ENCODE results near the gene GPS1.

- TF ChIP-seq, protein P1, sequence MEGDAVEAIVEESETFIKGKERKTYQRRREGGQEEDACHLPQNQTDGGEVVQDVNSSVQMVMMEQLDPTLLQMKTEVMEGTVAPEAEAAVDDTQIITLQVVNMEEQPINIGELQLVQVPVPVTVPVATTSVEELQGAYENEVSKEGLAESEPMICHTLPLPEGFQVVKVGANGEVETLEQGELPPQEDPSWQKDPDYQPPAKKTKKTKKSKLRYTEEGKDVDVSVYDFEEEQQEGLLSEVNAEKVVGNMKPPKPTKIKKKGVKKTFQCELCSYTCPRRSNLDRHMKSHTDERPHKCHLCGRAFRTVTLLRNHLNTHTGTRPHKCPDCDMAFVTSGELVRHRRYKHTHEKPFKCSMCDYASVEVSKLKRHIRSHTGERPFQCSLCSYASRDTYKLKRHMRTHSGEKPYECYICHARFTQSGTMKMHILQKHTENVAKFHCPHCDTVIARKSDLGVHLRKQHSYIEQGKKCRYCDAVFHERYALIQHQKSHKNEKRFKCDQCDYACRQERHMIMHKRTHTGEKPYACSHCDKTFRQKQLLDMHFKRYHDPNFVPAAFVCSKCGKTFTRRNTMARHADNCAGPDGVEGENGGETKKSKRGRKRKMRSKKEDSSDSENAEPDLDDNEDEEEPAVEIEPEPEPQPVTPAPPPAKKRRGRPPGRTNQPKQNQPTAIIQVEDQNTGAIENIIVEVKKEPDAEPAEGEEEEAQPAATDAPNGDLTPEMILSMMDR (conservative IDR thresholded peaks at IDR 0.05; ENCODE audit: low read depth, low read length) = no peak
- TF ChIP-seq BHLHE40 (IDR thresholded peaks at IDR 0.05; ENCODE audit: low read depth, low read length) (no peak), MXI1 (IDR thresholded peaks at IDR 0.05; ENCODE audit: borderline replicate concordance, low read depth, low read length) (no peak), CHD1 (IDR thresholded peaks at IDR 0.05; ENCODE audit: low read depth, low read length) (no peak), POLR2A (IDR thresholded peaks at IDR 0.05; ENCODE audit: low read depth, low read length) (no peak), RCOR1 (IDR thresholded peaks at IDR 0.05; ENCODE audit: insufficient replicate concordance, low read length) (no peak)
- TF ChIP-seq, protein P2, sequence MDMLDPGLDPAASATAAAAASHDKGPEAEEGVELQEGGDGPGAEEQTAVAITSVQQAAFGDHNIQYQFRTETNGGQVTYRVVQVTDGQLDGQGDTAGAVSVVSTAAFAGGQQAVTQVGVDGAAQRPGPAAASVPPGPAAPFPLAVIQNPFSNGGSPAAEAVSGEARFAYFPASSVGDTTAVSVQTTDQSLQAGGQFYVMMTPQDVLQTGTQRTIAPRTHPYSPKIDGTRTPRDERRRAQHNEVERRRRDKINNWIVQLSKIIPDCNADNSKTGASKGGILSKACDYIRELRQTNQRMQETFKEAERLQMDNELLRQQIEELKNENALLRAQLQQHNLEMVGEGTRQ (IDR thresholded peaks at IDR 0.05; ENCODE audit: low read depth, low read length) = no peak
Measured at GRCh38 chr17:82079001-82079677, 27.4 kb downstream of the GPS1 start.

Measured in IMR-90 (cell line).